ENCODE measurements around the gene SCARB1.

SCARB1 gene

DNA sequence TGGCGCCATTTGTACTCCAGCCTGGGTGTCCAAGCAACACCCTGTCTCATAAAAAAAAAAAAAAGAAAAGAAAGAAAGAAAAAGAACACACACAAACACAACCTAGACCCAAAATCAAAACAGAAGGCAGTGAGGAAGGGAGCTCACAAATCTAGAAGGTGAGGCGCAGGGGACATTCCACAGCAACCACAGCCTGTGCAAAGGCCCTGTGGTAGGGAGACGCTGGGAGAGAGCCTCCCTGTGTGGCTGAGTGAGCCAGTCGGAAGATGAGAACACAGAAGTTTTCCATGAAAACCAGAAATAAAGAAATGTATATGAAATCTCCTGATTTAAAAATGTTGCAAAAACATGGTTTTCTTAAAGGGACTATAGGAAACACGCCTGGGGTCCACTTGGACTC is 44.6 kb downstream of the SCARB1 start:
- no peak for DNase-seq

DNA sequence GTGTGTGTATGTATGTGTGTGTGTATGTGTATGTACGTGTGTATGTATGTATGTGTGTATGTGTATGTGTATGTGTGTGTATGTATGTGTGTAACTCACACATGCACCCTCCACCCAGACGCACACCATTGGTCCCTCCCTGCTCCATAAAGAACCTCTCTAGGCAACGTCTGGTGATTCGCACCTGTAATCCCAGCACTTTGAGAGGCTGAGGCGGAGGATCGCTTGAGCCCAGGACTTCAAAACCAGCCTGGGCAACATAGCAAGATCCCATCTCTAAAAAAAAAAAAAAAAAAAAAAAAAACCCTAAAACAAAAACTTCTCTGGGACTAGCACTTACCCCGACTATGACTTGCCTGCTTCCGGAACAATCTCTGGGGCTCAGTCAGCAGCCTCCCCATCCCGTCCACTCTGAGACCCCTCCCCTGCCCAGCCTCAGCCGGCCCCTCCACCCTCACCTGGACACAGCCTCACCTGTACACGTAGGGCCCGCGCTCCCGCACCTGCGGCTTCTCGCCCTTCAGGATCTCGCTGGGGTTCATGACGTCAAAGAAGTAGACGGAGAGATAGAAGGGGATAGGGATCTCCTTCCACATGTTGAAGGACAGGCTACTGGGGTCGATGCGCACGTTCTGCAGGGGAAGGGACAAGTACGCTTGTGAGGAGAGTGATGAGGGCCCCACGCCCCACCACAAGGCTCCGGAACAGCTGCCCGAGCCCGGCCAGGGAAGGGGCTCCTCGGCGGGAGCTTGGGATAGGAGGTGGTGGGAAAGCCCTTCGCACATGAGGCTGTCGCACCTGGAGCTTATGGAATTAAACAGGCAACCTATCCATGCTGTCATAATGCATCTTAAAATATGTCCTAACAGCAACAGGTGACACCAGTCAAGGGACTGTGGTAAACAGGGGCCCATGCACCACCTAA is 46.3 kb downstream of the SCARB1 start:
- DNase-seq: no peak

DNA sequence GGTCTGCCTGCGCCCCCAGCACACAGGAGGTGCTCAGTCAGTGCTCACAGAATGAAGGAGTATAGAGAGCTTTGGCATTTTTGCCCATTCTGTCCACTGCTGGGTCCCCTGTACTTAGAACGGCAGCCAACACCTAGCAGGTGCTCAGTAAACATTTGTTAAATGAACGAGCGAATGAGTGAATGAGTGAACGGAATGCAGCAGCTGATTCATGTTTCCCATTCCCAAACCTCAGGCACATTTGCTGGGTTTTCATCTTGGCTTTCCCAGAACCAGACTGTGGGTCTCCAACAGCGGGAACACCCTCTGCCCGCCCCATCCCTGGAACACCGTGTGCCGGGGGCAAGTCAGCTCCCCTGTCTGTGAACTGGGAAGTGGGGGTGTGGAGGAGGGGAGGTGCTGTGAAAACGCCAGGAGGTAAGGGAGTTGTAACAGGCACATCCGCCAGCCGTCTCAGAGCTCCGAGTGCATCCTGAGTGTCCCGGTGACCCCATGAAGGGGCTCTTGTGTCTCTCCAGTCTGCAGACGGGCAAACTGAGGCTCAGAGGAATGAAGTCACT is 47.3 kb downstream of the SCARB1 start:
- no peak for DNase-seq

DNA sequence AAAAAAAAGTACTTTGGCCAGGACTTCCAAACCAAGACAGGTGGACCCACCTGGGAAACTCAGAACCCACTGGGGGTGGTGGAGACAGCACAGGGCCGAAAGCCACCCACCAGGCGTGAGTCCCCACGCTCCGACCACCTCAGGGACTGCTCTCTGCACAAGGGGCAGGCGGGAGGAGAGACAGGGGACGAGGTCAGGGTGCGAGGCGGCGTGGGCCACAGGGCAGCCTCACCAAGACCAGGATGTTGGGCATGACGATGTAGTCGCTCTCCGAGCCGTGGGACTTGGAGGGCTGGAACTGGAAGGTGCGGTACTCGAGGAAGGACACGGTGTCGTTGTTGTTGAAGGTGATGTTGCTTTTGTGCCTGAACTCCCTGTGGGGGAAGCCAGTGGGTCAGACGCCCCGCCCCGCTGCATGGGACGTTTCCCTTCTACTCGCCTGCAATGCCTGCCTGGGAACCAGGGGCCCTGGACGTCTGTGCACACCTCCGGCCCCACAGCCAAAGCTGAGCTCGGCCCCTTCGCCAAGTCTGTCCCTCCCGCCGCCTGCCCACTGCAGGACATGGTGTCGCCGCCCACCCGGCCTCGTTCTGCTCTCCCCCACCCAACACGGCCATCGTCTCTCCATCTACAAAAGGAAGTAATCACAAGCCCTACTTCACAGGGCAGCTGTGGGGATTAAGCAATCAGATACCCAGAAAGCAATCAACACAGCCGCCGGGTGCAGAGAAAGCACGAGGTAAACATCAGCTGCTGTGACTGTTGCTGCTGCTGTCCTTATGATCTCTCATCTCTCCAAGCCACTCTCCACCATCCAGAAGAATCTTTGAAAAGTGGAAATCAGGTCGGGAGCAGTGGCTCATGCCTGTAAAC is 48.7 kb downstream of the SCARB1 start:
- no peak for DNase-seq

DNA sequence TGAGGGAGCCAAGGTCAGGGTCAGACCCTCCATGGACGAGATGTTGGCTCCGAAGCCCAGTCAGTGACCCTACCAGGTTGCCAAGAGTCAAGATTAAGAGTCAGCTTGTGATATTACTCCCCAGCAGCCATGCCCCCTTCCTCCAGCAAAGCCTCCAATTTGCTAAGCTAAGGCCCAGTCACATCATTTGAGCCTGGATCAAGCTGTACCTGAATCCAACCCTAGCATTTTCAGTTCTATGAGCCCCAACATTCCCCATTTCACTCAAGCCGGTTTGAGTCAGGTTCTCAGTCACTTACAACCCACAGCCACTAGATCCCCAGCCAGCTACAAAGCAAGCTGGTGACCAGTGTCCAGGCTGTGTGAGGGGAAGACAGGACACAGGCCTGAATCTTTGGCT is 49.9 kb downstream of the SCARB1 start:
- no peak for DNase-seq

DNA sequence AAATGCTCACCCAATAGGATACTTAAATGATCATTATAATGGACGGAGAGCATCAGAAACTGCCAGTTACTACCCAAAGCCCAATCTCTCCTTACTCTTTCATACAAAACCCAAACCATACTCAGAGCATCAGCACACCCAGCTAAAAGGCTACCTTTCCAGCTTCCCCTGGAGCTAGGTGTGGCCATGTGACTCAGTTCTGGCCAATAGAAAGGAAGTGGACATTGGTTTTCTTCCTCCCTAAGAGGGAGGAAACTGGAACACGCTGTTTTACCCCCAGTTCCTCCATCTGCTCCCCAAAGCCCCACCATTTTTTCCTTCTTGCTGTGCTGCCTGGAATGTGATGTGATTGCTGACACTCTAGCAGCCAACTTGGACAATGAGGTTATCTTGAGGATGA is 50.7 kb downstream of the SCARB1 start:
- DNase-seq: no peak

DNA sequence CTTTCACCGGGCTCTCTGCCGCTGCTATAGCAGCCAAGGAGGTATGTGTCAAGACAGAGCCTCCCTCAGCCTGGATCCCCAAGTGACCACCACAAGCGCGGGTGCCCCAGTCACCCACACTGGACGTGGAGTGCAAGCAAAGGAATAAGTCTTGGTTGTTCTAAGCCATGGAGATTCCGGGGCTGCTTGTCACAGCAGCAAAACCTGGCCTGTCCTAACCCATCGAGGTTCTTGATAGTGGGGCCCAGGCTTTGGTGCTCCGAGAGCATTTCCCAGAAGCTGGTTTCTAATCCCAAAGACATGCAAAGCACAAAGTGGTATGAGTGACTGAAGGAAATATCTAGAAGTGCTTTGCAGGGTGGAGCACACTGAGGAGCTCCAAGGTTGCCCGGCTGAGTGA is 51.3 kb downstream of the SCARB1 start:
- no peak for DNase-seq

DNA sequence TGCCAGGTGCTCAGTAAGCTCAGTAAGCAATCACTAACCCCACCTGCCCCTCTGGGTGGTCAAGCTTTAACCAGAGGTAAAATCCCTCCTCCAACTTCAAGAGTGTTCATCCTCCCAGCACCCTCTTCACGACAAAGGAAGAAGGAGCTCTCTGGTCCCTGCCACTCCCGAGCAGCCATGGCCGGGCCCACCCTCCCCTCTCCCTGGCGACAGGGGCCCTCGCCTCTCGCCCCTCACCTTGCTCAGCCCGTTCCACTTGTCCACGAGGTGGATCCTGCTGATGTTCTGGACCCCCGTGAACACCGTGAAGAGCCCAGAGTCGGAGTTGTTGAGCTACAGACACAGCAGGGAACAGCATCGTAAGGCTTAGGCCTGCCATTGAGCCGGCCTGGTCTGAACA is 52.0 kb downstream of the SCARB1 start:
- DNase-seq: no peak

DNA sequence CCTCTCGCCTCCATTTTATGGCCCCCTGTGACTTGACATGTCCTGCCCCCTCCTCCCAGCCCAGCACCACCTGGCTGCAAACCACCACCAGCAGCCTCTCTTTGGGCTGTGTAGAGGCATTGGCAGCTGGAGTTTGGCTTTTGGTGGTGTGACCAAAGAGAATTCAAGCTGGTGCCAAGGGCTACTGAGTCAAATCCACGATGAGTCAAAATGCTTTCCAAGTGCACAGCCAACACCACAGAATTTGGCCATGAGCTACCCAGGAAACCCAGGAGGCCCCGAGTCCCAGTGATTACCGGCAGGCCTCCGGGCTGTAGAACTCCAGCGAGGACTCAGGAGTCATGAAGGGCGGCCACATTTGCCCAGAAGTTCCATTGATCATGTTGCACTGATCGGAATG is 53.8 kb downstream of the SCARB1 start:
- DNase-seq: no peak

DNA sequence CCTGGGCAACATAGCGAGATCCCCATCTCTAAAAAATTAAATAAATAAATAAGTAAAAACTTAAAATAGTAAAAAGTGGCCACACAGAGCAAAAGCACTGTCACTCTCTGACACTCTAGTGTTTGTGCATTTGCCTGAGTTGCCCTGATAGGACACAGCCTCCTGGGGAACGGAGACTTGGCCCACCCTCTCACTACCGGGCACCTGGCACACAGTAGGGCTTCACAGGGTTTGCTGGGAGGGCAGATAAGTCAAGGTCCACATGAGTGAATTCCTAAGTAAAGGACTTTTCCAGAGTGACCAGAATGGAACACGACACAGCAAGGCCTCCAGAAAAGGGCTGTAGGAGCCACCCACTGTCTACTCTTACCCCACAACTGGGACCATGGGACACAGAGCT is 54.3 kb downstream of the SCARB1 start:
- DNase-seq: no peak

DNA sequence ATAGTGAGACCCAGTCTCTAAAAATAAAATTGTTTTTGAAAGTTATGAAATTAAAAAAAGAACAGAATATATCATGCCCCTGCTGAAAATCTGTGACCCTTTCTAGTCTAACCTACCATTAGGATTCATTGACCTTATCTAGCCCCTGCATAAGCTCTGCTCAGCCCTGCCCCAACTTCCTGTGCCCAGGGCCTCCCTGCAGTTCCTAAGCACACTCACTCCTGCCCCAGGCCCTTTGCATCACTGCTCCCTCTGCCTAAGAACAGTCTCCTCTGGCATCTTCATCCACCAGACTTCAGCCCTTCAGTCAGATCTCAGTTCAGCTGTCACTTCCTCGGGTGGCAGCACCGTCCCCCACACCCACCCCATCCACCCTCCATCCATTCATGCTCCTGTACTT is 55.4 kb downstream of the SCARB1 start:
- no peak for DNase-seq

DNA sequence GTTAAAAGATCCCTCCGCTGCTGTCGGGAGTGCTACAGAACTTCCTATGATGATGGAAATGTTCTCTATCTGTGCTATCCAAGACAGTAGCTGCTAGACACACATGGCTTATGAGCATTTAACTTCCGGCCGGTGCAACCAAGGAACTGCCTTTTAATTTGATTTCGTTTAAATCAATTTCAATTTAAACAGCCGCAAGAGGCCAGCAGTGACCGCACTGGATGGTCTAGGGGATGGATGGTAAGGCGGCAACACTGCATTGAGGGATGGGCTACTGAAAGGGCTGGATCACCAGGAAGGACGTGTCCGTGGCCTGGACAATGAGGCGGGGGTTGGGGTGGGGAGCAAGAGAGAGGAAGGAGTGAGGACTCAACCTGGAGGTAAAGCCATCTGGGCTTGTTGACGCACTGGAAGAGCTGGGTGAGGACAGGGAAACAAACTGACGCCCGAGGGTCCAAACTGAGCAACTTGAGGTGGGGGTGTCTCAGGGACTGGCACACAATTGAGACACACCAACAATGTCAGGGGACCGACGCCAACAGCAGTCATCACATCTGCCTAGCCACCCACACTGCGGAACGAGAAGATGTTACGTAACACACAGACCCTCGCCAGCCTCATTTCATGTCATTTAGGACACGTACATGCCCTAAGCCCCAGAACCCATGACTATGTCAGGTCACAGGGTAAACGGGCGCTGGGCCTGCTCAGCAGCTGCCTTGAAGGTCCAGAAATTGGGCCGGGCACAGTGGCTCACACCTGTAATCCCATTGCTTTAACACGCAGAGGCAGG is 57.6 kb downstream of the SCARB1 start:
- no peak for DNase-seq

DNA sequence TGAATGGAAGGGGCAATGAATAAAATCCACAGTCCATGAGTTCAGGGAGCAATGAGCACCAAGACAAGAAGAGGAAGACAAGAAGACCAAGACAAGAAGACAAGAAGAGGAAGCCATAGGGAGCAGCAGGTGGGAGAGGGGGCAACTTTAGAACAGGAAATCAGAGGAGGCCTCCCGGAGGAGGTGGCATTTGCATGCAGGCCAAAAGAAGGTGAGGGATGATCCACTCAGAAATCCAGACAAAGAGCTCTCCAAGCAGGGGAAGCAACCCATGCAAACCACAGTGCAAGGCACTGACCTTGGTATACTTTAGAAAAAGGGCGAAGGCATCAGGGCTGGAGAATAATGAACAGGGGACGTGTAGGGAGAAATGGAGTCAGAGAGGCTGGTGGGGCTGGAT is 58.6 kb downstream of the SCARB1 start:
- no peak for DNase-seq

DNA sequence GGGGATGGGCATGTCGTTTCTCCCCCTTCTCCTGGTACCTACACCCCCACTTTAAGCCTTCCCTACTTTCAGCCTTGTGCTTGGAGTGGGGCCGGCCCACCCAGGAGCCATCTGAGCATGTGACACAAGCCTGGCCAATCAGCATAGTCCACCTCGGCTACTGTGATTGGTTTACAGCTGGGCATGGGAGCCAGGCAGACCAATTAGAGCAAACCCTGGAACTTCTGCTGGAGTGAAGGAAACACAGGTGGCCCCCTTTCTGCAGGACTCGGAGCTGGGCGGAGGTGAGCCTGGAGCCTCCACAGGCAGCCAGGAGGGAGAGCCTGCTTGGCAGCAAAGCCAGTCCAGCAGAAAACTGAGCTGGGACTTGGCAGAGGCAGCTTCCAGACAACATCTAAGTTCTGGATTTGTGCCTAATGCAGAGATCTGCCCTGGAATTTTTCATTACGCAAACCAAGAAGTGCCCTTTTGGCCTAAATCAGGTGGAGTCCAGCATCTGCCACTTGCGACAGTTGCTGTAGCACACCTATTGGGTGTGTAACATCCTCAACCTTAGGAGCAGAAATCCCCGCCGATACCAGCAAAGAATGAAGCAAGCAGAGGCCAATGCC is 59.5 kb downstream of the SCARB1 start:
- no peak for DNase-seq

DNA sequence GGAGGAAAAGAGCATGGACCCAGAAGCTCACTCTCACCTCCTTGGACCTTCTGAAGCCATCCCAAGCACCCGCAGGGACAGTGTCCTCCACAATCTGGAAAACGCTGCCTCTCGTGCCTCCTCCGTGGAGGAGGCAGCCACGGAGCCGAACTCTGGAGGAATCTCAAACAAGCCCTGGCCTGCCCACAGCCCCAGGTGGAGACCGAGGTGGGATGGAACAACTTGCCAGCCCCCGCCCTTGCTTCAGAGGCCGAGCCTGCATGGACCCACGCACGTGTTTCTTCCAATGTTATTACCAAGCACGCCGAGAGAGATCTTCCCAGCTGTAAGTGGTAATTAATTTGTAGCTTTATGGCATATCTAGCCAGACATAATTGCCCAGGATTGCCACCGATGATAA is 61.3 kb downstream of the SCARB1 start:
- no peak for DNase-seq

DNA sequence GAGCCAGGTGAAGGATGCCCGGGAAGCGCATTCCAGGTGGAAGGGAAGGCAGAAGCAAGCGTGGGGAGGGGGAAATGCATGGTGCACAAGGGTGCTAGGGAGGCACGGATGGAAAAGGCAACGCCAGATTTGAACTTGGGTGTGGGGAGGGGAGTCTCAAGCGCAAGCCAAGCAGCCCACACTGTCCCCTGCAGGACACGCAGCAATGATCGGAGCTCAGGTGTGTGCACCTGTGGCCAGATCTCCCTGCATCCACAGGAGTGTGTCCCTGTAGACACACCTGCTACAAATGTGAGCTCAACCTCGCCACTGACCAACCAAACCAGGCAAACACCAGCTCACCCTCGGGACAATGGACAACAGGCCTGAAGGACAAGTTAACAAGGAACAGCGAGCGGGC is 63.2 kb downstream of the SCARB1 start:
- DNase-seq: no peak

DNA sequence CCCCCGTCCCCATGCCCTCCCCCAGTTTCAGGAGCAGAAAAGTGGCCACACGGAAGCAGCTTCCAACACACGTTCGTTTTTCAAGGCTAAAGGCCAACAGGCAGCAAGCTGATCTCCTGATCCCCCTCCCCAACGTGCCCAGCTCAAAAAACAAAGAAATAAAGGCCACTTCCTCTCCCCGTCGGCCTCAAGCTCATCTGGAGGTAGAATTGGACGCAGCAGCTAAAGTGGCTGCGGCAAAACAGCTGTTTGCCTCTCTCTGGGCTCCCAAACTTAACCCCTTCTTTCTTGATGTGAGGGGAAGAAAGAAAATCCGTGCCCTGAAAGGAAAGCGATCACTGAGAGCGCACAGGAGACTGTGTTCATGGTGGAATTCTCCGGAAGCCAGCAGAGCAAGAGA is 66.3 kb downstream of the SCARB1 start:
- no peak for DNase-seq

DNA sequence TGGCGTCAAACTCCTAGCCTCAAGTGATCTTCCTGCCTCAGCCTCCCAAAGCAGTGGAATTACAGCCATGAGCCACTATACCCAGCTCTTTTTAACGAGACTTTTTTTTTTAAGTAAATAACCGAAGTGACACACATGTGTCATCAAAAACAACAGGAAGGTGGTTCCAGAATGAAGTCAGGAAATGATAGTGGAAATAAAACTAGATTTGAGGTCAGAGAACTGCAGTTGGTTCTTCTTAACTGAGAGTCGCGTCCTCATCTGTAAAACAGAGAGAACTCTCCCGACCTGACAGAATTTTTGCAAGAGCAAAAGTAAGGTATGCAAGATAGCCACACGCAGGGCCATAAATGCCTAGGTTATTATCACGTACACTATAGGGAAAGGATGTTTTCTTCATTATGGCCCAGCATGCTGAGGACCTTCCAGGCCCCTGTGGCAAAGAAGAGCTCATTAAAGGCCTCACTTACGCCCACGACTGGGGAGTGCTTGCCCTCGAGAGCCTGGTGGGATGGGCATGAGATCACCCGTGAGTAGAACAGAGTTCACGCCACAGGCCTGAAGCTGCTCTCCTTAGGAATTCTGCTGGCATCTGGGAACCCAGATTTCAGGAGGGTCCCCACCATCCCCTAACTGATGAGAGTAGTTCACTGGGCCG is 67.2 kb downstream of the SCARB1 start:
- peak; percentile 40 to 44 for DNase-seq

DNA sequence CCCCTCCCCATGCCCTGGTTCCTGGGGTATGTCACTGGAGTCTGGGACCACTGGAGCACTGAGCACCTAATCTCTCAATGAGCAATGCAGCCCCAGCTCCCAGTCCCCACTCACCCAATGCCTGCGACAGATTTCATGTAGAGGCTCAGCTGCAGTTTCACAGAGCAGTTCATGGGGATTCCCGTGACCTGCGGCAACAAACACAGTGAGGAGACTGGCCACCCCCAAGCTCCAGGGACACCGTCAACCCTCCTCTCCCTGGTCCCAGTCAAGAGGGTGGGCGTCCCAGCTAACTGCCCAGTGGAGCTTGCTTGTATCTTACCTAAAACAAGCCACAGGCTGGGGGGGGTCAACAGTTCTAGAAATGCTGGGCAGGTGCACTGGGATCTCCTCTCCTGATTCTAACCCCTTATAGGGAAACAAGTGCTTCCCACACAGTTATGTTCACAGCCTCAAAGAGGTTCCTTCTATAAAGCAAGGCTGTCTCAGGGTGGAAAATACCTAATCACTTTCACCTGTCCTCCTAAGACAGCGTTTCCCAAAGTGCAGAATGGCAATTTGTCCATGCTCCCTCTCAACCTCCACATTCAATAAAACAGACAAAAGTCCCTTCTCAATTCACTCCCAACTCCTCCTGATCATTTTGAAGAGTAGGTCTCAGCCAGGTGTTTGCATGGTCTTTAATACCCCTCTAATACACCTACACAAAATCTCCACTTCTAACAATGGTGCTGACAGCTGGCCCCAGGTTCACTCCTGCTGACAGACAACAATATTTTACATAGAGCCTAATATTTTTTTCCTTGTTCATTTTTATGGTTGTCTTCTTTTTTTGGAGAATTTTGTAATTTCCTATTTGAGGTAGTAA is 68.3 kb downstream of the SCARB1 start:
- no peak for DNase-seq

DNA sequence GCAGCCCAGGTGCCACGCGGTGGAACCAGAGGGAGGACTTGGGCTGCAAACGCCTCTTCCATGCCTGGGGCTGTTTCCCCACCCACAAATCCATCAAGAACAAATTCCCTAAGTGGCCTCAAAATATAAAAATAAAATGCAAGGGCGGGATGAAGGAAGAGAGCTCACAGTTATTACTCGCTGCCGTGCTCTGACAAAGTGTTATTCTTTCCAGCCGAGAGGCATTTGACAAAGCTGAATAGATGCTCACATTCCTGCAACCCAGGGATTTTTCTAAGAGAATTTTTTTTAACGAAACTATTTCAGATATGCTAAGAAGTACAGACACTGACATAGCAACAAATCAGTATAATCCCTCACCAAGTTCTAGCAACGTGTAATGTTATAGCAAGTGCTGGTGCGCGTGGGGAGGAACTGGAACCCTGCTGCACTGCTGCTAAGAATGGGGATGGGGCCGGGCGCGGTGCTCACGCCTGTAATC is 70.7 kb downstream of the SCARB1 start:
- no peak for DNase-seq

DNA sequence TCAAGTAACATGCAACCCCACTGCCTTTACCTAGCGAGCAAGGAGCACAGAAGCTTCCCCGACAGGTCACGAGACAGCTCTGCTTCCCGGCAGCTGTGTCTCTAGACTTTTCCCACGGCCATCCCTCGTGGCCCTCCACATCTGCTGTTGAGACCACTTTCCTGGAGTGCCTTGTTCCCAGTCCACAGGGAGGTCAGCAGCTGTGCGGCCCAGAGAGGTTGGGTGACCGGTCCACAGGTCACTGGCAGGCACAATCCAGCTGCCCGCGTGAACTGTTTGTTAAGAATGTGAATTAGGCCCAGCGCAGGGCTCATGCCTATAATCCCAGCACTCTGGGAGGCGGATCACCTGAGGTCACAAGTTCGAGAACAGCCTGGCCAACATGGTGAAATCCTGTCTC is 71.5 kb downstream of the SCARB1 start:
- no peak for DNase-seq
